ENCODE data around the gene PHF13.
"Not testable (repeated sequence)": the region's sequence is repeated elsewhere in the genome, so short reads cannot be mapped to it uniquely, and the experiment has no call there.

PHF13 gene

DNA sequence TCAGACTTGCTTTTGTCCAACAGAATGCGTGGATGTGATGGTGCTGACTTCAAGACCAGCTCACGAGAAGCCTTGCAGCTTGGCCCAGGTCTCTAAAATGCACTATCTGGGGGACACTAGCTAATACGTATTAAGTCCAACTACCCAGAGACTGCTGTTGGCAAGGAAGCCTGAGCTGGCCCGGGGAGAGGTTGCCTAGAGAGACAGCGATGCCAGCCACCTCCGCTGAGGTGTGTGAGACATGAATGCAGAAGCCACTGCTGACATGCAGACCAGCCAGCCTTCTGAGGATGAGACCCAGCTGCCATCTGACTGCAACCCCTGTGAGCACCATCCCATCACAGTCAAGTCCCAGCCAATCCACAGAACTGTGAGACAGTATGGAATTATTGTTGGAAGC is 43.6 kb downstream of the PHF13 start:
- DNase-seq (ENCODE audit: low read depth in 2 of 3, low spot score in 1 of 3), result no peak

DNA sequence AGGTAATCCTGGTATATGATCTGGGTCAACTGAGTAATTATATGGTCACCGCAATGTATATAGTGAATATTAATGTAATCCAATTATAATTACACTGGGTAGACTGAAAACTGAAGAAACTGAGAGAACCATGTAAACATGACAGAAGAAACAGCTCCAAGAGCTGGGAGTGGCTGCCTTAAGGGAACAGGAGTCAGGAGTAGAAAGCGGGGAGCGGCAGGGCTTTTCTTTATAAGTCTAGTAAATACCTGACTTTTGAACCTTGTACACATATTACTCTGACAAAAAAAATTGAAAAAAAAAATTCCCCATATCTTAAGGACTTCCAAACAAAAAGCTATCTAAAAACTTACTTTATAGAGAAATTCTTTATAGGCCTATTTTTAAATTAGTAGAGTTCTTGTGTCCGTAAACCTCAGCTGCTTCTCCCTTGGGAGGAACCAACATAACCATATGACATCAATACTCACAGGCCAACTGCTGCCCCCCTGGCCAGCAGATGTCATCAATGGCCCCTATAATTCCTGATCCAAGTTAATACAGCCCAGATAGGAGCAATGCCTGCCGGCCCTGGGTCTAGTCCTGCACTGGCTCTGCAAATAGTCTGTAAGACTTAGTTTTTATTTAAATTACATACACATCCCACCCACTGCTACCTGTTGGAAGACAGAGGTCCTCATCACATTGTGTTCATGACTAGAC is 45.0 kb downstream of the PHF13 start:
- no peak for DNase-seq (ENCODE audit: low read depth in 2 of 3, low spot score in 1 of 3)

DNA sequence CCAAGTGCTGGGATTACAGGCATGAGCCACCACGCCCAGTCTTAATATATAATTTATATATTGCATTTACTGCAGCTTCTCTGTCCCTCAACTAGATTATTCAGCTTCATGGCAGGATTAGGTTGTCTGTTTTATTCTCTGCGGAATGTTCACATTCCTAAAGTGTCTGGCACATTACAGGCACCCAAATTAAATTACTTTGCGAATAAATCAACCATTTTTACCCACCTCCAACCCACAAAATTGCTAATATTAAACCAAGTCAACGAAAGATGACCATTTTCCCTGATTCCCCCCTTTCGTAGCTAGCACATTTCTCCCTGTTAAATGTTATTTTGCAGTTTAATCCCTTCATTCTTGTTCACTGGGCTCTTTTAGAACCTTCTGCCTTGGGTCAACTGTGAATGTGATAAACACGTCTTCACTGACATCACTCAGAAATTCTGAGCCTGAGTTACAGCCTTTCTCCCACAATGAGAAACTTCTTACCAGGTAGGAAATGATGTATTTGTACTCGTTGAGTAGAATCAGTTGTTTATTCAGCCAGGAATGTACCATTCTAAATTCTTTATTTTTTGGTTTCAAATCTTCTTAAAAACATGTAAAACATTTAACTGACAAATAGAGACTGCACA is 47.0 kb downstream of the PHF13 start:
- DNase-seq (ENCODE audit: low read depth in 2 of 3, low spot score in 1 of 3), result no peak

DNA sequence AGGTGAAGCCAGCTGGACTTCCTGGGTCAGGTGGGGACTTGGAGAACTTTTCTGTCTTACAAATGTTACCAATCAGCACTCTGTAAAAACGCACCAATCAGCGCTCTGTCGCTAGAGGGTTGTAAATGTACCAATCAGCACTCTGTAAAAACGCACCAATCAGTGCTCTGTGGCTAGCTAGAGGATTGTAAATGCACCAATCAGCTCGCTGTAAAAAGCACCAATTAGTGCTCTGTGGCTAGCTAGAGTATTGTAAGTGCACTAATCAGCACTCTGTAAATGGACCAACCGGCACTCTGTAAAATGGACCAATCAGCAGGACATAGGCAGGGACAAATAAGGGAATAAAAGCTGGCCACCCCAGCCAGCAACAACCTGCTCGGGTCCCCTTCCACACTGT is 48.9 kb downstream of the PHF13 start:
- DNase-seq (ENCODE audit: low read depth in 2 of 3, low spot score in 1 of 3), result not testable (repeated sequence)

DNA sequence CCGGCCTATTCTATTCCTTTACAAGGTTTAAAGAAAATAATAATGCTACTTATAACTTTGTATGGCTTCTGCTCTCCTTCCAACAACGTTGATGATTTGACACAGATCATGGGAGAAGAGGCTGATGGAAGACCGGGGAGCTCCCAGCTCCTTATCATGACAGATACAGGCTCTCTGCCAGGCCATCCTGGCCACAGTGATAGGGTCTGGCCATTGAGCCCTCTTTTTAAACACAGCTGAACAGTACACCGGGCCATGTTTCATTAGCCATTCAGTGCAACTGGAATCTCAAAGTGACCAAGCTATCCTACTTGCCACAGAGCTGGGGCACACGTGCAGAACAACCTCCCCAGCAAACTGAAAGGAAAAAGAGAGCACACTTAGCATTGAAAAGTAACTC is 53.2 kb downstream of the PHF13 start:
- DNase-seq (ENCODE audit: low read depth in 2 of 3, low spot score in 1 of 3), result no peak

DNA sequence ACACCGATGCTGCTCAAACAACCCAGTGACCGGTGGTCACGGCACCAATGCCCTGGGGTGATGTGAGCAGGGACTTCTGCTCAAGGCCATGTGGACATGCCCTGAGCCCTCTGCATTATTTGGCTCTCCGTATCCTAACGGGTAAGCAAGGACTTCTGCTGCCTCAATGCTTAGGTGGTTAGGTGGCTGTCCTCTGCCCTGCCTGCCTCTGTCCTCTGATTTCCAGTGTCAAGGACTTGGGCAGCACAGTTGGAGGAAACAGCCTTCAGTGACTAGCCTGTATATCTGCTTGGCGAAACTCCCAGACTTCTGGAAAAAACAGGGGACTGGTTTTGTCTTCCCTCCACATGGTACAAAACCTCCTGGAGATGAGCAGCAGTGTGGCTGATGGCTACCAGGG is 53.6 kb downstream of the PHF13 start:
- no peak for DNase-seq (ENCODE audit: low read depth in 2 of 3, low spot score in 1 of 3)

DNA sequence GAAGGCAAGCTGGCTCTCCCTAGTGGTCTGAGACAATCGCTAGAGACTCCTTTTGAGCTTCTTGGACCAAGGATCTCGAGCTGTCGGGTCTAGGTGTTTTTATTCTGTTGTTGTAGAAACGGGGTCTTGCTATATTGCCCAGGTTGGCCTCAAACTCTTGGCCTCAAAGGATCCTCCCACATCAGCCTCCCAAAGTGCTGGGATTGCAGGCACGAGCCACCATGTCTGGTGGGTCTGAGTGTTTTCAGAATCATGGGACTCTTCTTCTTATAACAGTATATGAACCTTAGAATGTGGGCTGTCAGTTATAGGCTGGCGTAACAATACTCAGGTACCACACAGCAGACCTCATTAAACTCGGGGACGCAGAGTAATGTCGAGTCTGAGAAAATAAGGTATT is 55.0 kb downstream of the PHF13 start:
- DNase-seq (ENCODE audit: low read depth in 2 of 3, low spot score in 1 of 3), result no peak

DNA sequence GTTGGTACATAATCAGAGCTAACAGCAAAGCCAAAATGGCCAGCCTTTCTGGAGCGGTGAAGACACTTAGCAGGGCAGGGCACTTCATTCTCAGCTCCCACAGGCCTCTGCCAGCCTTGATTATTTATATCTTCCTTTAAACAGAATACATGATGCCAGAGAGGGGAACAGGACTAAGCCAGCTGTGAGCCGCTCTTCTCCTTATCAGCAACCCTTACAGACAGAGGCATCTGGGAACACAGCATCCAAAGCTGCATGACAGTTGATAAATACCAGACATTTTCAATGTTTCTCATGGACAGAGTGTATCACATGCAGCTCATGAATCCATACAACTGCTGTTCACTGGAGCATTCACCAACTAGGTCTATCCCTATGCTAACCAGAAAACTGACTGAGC is 59.0 kb downstream of the PHF13 start:
- DNase-seq (ENCODE audit: low read depth in 2 of 3, low spot score in 1 of 3), result no peak

Data from stimulated activated CD4-positive, alpha-beta T cell treated with anti-CD3 and anti-CD28 coated beads, Interleukin-12 subunit alpha, Interleukin-12 subunit beta, amount 100 ng/mL, for 48 hours (primary cell).